ENCODE measurements around the gene YJU2.
"Not testable (repeated sequence)": the region's sequence is repeated elsewhere in the genome, so short reads cannot be mapped to it uniquely, and the experiment has no call there.

YJU2 gene

GRCh38 chr19:4246767-4247593 is at the start of gene YJU2:
YJU2 (plus strand) TSS chr19:4247080; CDS start chr19:4247147, 67 bp downstream.
- peak; percentile 99 for DNase-seq (ENCODE audit: low spot score)

- no peak for DNase-seq (ENCODE audit: low spot score)
Measured at GRCh38 chr19:4197228-4197624, 49.7 kb upstream of the YJU2 start.

GRCh38 chr19:4197625-4198466 is 49.0 kb upstream of the YJU2 start:
- peak; percentile 43 for DNase-seq (ENCODE audit: low spot score)

- DNase-seq (ENCODE audit: low spot score), result no peak
Measured at GRCh38 chr19:4198467-4199126, 48.3 kb upstream of the YJU2 start.

- no peak for DNase-seq (ENCODE audit: low spot score)
Measured at GRCh38 chr19:4199699-4200293, 47.1 kb upstream of the YJU2 start.

GRCh38 chr19:4200940-4201542 is 45.8 kb upstream of the YJU2 start:
- no peak for DNase-seq (ENCODE audit: low spot score)

- no peak for DNase-seq (ENCODE audit: low spot score)
Measured at GRCh38 chr19:4201798-4202197, 45.1 kb upstream of the YJU2 start.

- peak; percentile 70 for DNase-seq (ENCODE audit: low spot score)
Measured at GRCh38 chr19:4206818-4207484, 39.9 kb upstream of the YJU2 start.

- peak; percentile 55 for DNase-seq (ENCODE audit: low spot score)
Measured at GRCh38 chr19:4208385-4209094, 38.3 kb upstream of the YJU2 start.

- DNase-seq (ENCODE audit: low spot score), result no peak
Measured at GRCh38 chr19:4210166-4210731, 36.6 kb upstream of the YJU2 start.

GRCh38 chr19:4213116-4213515 is 33.8 kb upstream of the YJU2 start:
- DNase-seq (ENCODE audit: low spot score), result no peak

GRCh38 chr19:4215807-4216206 is 31.1 kb upstream of the YJU2 start:
- no peak for DNase-seq (ENCODE audit: low spot score)

GRCh38 chr19:4216846-4217245 is 30.0 kb upstream of the YJU2 start:
- DNase-seq (ENCODE audit: low spot score), result no peak

GRCh38 chr19:4217429-4218264 is 29.2 kb upstream of the YJU2 start:
- DNase-seq (ENCODE audit: low spot score), result no peak

- DNase-seq (ENCODE audit: low spot score), result not testable (repeated sequence)
Measured at GRCh38 chr19:4218523-4218922, 28.4 kb upstream of the YJU2 start.

- DNase-seq (ENCODE audit: low spot score), result no peak
Measured at GRCh38 chr19:4220188-4220587, 26.7 kb upstream of the YJU2 start.

- no peak for DNase-seq (ENCODE audit: low spot score)
Measured at GRCh38 chr19:4224470-4224869, 22.4 kb upstream of the YJU2 start.

GRCh38 chr19:4225885-4226284 is 21.0 kb upstream of the YJU2 start:
- no peak for DNase-seq (ENCODE audit: low spot score)

GRCh38 chr19:4227771-4228170 is 19.1 kb upstream of the YJU2 start:
- no peak for DNase-seq (ENCODE audit: low spot score)

Data from hepatic stellate cell (primary cell).